HG02870 (cell line): Measurements from ENCODE around the gene MMRN2.

Experiments
- ATAC-seq: cut with Tn5 transposase; IDR thresholded peaks from one replicate; pipeline ENCODE4 v1.9.1; 2021; ENCODE audit warnings: mild to moderate bottlenecking, moderate library complexity; ENCODE audit not compliant: unreplicated experiment

Gene MMRN2

GRCh38 chr10:86888585-86889381, 68.6 kb downstream of the MMRN2 start:
- peak; percentile 96 for ATAC-seq
